DOHH2 (cell line): Measurements from ENCODE around the gene SEPHS2.

Experiments used
- H3F3A ChIP-seq: fragments of 200-600 bp; sonication (generic), shearing (Covaris generic); 2 replicates; pipeline ENCODE4 v1.6.0; 2016; ENCODE audit warnings: antibody characterized with exemption, mild to moderate bottlenecking; ENCODE audit not compliant: control insufficient read depth, insufficient read depth
- H3K27ac ChIP-seq: fragments of 200-600 bp; sonication (generic); 2 replicates; pipeline ENCODE4 v1.5.1; 2014; ENCODE audit warnings: low read depth, mild to moderate bottlenecking, low read length, moderate library complexity
- H3K27me3 ChIP-seq: fragments of 200-600 bp; sonication (generic); 2 replicates; pipeline ENCODE4 v1.6.1; 2014; ENCODE audit warnings: mild to moderate bottlenecking, low read length, mixed read lengths; ENCODE audit not compliant: control insufficient read depth
- H3K36me3 ChIP-seq: fragments of 200-600 bp; sonication (generic); 2 replicates; pipeline ENCODE4 v1.6.1; 2014; ENCODE audit warnings: mild to moderate bottlenecking, low read length, moderate library complexity, mixed read lengths; ENCODE audit not compliant: control insufficient read depth
- H3K4me1 ChIP-seq: fragments of 200-600 bp; sonication (generic); 2 replicates; pipeline ENCODE4 v1.6.1; 2014; ENCODE audit warnings: mild to moderate bottlenecking, low read length, mixed read lengths; ENCODE audit not compliant: control insufficient read depth
- H3K4me2 ChIP-seq: fragments of 200-600 bp; sonication (generic); 2 replicates; pipeline ENCODE4 v1.6.0; 2014; ENCODE audit warnings: mild to moderate bottlenecking, low read length, moderate library complexity
- H3K4me3 ChIP-seq: fragments of 200-600 bp; sonication (generic); 2 replicates; pipeline ENCODE4 v1.5.1; 2014; ENCODE audit warnings: mild to moderate bottlenecking, low read length, mixed read lengths
- H3K79me2 ChIP-seq: fragments of 200-600 bp; sonication (generic); 2 replicates; pipeline ENCODE4 v1.6.1; 2014; ENCODE audit warnings: mild to moderate bottlenecking, low read length, mixed read lengths; ENCODE audit not compliant: control insufficient read depth
- H3K9me2 ChIP-seq: fragments of 200-600 bp; sonication (generic); replicated peaks from 2 replicates; pipeline ENCODE4 v1.6.1; 2014; ENCODE audit warnings: mild to moderate bottlenecking, low read length, mixed read lengths; ENCODE audit not compliant: control insufficient read depth
- H3K9me3 ChIP-seq: fragments of 200-600 bp; sonication (generic); 2 replicates; pipeline ENCODE4 v1.6.1; 2014; ENCODE audit warnings: antibody characterized with exemption, low read length, mixed read lengths; ENCODE audit not compliant: control insufficient read depth, insufficient read depth
- H4K20me1 ChIP-seq: fragments of 200-600 bp; sonication (generic); 2 replicates; pipeline ENCODE4 v1.6.0; 2014; ENCODE audit warnings: low read depth, mild to moderate bottlenecking, antibody characterized with exemption, low read length, moderate library complexity; ENCODE audit not compliant: control insufficient read depth, insufficient read depth
- EZH2phosphoT487 ChIP-seq: fragments of 200-600 bp; sonication (generic); IDR thresholded peaks from 2 replicates; pipeline ENCODE4 v1.6.1; 2017; ENCODE audit warnings: borderline replicate concordance, mild to moderate bottlenecking, antibody characterized with exemption, low read length, moderate library complexity, mixed read lengths
- TF ChIP-seq, protein P1 (sequence below): fragments of 200-600 bp; sonication (generic); IDR thresholded peaks from one replicate; pipeline ENCODE4 v1.5.1; 2014; ENCODE audit warnings: antibody characterized with exemption, mild to moderate bottlenecking, low read depth, low read length; ENCODE audit not compliant: poor library complexity, severe bottlenecking

SEPHS2 gene

DNA sequence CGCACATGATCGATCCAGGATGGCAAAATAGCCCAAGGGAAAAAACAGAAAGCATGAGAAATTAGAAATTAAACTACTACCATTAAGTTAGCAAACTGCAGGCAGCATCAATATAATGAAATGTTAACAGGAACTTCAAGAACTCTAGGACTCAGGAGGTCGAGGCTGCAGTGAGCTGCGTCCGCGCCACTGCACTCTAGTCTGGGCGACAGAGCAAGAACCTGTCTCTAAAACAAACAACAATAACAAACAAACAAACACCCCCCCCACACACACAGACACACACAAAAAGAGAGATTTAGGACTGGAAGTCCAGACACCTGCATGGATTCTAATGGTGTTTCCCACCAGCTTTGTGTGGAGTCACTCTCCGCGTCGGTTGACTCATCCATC lies 525 bp upstream of the SEPHS2 start:
- no peak for TF ChIP-seq EZH2phosphoT487
- Histone ChIP-seq H3K4me2 (peak overlapping the region; percentile 96), H3F3A (peaks cover 37% of the 10 kb centered on the region), H3K4me3 (peak overlapping the region; percentile 91), H3K9me3 (no peaks in the 10 kb centered on the region), H3K36me3 (peaks cover 33% of the 10 kb centered on the region), H3K4me1 (peaks cover 59% of the 10 kb centered on the region), H3K79me2 (peaks cover 42% of the 10 kb centered on the region), H3K9me2 (no peaks in the 10 kb centered on the region), H4K20me1 (peaks cover 21% of the 10 kb centered on the region), H3K27ac (peak overlapping the region; percentile 76; the same call in 1 of the 2 replicates), H3K27me3 (no peaks in the 10 kb centered on the region)

DNA sequence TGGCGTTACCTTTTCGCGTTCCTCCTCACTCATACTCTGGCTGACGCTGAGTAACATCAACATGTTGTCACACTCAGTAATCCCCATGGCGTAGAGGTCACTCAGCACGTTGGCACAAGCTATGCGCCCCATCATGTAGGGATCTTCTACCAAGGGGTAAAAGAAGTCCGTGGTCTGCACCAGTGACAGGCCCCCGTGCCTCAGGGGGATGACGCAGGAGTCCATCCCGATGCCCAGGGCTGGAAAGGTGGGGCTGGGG lies 596 bp downstream of the SEPHS2 start:
- peaks cover 33% of the 10 kb centered on the region for H3K36me3 ChIP-seq
- no peaks in the 10 kb centered on the region for H3K9me2 ChIP-seq
- peaks cover 58% of the 10 kb centered on the region for H3K4me1 ChIP-seq
- no peaks in the 10 kb centered on the region for H3K9me3 ChIP-seq
- peak overlapping the region; percentile 96 for H3K4me2 ChIP-seq
- H3K79me2 ChIP-seq: peaks cover 42% of the 10 kb centered on the region
- no peaks in the 10 kb centered on the region for H3K27me3 ChIP-seq
- H3K4me3 ChIP-seq: peak overlapping the region; percentile 91
- peaks cover 21% of the 10 kb centered on the region for H4K20me1 ChIP-seq
- peaks cover 33% of the 10 kb centered on the region for H3F3A ChIP-seq
- TF ChIP-seq, protein P1, sequence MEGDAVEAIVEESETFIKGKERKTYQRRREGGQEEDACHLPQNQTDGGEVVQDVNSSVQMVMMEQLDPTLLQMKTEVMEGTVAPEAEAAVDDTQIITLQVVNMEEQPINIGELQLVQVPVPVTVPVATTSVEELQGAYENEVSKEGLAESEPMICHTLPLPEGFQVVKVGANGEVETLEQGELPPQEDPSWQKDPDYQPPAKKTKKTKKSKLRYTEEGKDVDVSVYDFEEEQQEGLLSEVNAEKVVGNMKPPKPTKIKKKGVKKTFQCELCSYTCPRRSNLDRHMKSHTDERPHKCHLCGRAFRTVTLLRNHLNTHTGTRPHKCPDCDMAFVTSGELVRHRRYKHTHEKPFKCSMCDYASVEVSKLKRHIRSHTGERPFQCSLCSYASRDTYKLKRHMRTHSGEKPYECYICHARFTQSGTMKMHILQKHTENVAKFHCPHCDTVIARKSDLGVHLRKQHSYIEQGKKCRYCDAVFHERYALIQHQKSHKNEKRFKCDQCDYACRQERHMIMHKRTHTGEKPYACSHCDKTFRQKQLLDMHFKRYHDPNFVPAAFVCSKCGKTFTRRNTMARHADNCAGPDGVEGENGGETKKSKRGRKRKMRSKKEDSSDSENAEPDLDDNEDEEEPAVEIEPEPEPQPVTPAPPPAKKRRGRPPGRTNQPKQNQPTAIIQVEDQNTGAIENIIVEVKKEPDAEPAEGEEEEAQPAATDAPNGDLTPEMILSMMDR: no peak
- TF ChIP-seq EZH2phosphoT487: no peak
- peak overlapping the region; percentile 76 for H3K27ac ChIP-seq

DNA sequence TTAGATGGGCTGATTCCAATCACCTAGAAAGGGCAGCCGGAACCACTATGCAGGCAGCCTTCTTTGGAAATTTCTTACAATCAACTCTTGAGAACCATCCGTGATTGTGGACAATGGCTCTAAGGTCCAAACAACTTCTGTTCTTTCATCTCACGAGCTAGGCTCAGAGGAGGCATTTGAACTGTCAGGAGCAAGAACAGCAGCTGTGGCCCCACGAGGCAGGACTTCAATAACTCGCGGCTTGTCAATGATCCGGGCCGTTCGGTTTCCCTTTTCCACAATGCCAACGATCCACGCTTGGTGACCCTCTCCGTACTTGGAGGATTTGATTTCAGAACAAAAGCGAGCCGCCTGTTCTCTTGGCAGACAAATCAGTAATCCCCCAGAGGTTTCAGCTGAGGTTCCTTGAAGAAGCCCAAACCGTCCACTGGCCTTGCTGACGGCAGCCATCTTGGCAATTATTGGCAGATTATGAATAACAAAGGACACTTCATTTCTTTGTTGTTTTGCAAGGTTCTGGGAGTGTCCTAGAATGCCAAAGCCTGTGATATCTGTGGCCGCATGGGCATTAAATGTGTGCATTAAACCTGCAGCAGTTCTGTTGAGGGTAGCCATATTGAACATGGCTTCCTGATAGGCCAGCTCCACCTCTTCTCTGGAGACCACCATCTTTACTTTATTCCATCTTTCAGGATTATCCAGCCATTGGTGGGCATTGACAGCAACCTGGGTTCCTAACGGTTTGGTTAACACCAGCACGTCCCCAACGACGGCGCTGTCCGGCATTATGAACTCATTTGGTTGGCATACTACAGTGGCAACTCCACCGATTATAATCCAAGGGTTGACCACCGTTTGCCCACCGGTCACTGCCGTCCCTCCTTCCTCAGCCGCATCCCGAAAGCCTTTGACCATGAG lies 1.2 kb downstream of the SEPHS2 start:
- Histone ChIP-seq H3K36me3 (peaks cover 33% of the 10 kb centered on the region), H3K4me3 (peak overlapping the region; percentile 91), H3K9me2 (no peaks in the 10 kb centered on the region), H3K9me3 (no peaks in the 10 kb centered on the region), H3K27ac (peak overlapping the region; percentile 76), H3F3A (peaks cover 37% of the 10 kb centered on the region), H3K27me3 (no peaks in the 10 kb centered on the region), H4K20me1 (peaks cover 21% of the 10 kb centered on the region), H3K4me2 (peak overlapping the region; percentile 96), H3K79me2 (peaks cover 42% of the 10 kb centered on the region), H3K4me1 (peaks cover 58% of the 10 kb centered on the region)
- TF ChIP-seq, protein P1: no peak
- no peak for TF ChIP-seq EZH2phosphoT487

DNA sequence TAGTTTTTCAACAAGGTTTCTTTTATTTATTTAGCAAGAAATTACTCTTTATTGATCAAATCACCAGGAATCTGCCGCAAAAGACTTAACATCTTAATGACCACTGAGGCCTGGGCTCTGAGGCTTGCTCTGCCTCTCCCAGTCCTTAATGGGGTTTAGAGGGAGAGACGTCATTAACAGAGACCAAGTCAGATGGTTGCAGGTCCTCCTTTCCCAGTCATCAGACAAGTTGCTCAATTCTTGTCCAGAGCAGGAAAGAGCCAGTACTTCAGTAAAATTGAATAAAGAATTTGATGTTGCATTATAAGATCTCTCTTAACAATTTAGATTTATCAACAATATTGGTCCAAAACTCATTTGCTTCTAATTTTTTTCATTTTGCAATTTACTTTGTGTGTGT lies 2.0 kb downstream of the SEPHS2 start:
- H3K4me1 ChIP-seq: peaks cover 58% of the 10 kb centered on the region
- peak overlapping the region; percentile 96 for H3K4me2 ChIP-seq
- H3K27ac ChIP-seq: no peak overlapping the region
- H3K36me3 ChIP-seq: peaks cover 33% of the 10 kb centered on the region
- no peaks in the 10 kb centered on the region for H3K9me3 ChIP-seq
- peak overlapping the region; percentile 91 for H3K4me3 ChIP-seq
- peaks cover 37% of the 10 kb centered on the region for H3F3A ChIP-seq
- H3K79me2 ChIP-seq: peaks cover 42% of the 10 kb centered on the region
- H3K9me2 ChIP-seq: no peaks in the 10 kb centered on the region
- H3K27me3 ChIP-seq: no peaks in the 10 kb centered on the region
- peaks cover 21% of the 10 kb centered on the region for H4K20me1 ChIP-seq
- no peak for TF ChIP-seq EZH2phosphoT487
- TF ChIP-seq, protein P1: no peak
